Effector CD4-positive, alpha-beta T cell (primary cell): ENCODE results near the gene ZNRF1.
"Not testable (repeated sequence)": the region's sequence is repeated elsewhere in the genome, so short reads cannot be mapped to it uniquely, and the experiment has no call there.

Experiments
- DNase-seq: peaks from one replicate; pipeline ENCODE4 v3.0.0-alpha.2; 2020

ZNRF1 gene

DNA sequence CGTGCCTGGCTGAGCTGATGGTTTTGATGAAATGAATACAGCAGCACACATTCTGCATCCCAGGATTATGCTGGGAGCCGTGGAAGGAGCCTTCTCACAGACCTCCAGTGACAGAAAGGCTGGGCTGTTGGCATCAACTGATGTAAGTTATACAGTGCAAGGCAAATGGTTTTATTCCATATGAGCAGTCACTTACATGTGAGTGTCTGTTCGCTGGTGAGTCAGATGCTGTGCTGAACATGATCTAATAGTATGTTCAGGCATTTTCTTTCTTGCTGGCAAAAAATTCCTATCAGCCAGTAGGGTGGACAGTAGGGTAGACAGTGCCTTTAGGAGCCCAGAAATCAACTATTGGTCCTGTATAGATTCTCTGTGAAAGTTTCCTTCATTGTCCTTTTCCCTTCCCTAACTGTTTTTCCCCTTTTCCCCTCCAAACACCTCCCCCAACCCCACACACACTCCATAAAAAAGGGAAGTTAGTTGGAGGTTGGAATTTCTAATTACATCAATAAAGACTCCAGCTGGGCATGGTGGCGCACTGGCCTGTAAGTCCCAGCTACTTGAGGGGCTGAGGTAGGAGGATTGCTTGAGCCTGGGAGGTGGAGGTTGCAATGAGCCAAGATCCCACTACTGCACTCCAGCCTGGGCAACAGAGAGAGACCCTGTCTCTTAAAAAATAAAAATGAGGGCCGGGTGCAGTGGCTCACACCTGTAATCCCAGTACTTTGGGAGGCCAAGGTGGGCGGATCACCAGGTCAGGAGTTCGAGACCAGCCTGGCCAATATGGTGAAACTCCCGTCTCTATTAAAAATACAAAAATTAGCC is 81.6 kb downstream of the ZNRF1 start:
- no peak for DNase-seq

DNA sequence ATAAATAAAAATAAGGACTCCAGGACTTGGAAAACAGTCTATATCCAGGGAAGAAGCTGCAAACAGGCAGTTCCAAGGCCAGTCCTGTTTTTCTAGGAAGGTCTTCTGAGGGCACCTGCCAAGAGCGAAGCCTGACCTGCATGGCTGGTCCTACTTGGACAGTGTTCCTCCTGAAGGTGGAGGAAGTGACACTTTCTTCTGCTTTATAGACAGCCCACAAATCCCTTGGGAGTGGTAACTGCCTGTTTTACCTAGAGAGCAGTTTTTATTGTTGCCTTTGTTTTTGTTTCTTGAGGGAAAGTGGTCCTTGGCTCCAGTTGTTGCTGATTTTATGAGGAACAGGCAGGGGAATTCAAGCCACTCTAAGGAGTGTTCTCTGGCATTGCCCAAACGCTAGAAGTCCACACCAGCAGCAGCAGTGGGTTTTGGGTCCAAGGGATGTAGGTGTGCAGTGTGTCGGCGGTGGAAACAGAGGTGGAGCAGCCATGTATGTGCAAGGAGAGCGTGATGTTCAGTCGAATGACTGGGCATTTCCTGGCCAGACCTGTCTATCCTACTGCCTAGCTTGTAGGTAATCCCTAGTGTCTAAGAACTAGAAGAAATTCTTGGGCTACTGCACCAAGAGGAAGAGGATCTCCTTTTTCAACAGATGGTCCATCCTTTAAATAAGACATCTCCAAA is 82.5 kb downstream of the ZNRF1 start:
- DNase-seq: no peak

DNA sequence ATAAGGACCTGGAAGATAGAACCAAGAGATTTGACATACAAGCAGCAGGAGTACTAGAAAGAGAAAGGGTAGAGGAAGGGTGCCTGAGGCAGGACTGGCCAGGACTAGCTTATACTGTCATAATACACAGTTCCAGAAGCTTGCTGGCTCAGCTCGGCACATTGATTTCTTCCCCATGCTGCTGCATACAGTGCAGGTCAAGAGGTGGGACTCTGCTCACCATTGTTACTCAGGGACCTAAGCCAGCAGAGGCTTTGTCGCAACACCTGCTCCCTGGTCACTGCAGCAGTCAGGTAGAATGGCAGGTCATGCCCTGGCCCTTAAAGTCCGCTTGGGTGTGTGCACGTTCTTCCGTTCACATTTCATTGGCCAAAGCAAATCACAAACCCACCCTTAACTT is 85.0 kb downstream of the ZNRF1 start:
- DNase-seq: no peak

DNA sequence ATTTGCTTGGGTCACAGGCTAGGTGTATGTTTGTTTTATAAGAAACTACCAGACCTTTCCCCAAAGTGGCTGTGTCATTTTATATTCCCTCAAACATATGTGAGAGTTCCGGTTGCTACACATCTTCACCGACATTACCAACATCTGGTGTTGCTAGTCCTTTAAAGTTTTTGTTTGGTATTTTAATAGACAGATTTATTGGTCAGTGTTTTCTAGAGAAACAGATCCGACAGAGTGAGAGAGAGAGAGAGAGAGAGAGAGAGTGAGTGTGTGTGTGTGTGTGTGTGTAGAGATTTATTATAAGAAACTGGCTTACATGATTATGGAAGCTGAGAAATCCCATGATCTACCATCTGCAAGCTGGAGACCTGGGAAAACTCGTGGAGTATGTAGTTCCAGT is 86.7 kb downstream of the ZNRF1 start:
- no peak for DNase-seq

DNA sequence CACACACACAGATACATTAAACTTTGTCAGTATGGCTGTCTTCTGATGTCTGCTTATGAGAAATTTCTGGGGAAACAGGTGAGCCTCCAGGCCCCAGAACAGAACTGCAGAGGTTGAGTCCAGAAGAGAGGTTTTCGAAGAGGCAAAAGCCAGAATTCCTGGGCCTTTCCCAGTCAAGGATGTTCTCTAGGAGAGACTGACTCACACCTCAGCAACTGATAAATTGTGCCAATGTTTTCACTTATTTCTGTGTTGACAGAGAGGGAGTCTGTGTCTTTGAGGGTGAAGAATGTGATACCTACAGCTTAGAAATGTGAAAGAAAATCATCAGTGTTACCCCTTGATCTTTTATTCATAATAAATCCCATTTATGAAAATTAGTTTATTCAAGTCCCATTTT is 87.5 kb downstream of the ZNRF1 start:
- no peak for DNase-seq

DNA sequence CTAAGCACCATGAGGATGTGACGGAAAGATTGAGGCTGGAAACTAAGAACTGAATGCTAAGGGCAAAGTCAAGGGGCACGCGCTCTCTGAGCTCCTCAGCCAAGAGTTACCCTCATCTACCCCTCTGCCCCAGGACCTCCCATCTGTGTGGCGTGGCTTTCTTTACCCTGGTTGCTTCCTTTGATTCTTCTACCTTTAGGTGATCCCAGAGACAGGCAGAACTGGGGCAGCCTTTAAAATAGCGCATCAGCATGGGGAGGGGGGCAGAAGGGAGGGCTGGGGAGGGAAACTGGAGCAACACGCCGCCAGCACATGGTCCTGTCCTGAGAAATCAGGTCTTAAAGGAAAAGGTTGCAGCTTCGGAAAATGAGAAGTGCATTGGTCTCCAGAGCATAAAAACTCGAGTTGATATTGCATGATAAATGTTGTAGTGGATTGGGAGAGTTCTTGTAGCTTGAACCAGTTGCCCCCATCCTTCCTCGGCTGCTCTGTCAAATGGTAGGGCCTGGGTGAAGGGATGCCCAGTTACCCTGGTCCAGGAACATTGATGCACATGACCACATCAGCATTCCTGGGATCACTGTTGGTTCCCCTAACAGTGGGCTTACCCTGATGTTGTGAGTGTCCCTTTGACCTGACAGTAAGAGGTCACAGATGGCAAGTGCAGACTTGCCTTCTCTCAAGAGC is 88.0 kb downstream of the ZNRF1 start:
- DNase-seq: no peak

DNA sequence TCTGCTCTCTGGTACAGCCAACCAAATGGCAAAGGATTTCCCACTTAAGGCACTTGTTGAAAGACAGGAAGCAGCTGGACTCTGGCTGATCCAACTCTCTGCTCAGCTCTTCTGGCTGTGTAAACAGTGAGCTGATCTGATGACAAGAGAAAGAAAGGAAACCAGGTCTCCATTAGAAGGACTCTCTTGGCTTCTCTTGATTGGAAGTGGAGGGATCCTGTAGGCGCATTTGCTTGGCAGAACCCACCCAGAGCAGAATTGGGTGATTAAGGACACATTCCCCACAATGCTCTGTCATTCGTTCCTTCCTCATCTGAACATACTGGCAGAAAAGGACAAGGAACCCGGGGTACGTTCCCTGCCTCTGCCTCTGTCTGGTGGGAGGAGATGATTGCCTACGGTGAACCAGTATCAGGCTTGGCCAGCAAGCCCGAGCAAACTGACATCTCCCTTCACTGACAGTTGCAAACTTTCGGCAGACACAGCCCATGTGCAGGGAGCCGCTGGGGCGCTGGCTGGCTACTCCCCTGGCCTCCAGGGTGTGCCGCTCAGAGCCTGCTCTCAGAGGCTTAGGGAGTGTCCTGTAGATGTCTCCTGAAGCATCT is 88.7 kb downstream of the ZNRF1 start:
- DNase-seq: no peak

DNA sequence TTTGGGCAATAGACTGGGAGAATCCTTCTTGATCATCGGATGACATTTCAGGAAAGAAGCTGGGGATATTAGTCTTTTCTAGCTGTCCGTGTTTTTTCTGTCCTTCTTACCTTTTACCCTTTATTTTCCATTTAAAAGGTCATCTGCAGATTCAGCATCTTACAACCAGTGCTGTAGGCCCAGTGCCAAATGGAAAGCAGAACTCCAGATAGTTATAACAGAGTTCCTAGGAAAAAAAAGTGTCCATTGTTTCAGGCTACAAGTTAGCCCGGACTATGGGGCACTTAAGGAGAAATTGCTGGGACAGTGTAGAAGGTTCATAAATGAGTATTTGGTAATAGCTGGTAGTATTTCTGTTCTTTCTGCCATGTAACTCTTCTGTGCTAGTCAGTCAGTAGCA is 89.4 kb downstream of the ZNRF1 start:
- DNase-seq: no peak

DNA sequence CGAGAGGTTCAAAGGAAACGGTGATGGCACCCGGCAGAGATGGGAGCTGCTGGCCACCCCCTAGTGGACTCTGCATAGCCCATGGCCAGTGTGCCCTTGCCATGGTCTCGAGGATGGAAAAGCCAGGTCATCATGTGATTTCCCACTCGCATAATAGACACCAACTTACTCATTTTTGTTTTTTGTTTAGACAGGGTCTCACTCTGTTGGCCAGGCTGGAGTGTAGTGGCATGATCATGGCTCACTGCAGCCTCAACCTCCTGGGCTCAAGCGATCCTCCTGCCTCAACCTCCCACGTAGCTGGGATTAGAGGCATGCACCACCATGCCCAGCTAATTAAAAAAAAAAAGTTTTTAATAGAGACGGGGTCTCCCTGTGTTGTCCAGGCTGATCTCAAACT is 90.1 kb downstream of the ZNRF1 start:
- no peak for DNase-seq

DNA sequence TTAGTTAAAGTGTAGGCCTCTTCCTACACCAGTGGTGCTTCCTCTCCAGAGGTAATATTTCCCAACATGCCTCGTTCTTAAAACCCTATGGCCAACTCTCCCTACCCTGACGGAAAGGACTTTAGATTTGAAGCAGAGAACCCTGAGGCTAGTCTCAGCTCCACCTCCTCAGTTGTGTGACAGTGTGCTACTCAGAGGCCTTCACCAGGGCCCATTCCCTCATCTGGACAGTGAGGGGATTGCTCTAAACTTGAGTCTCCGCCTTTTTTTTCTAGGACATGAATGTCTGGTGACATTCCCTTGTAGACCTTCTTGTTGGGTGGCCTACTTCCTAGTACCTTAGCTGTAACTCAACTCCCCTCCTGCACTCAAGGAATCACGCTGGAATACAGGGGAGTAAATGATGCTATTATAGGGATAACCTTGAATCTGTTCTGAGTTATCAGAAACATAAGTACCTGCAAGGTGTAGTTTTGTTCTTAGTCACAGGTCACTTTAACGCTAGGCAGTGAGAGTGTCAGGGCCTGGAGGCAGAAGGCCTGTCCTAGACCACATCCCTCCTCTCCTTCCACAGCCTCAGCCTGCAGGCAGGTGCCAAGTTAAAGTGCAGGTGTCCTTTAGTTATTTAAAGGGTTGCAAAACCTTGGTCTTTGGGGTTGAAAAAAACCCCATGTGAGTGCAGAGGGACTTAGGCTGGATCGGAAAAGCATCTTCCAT is 90.8 kb downstream of the ZNRF1 start:
- no peak for DNase-seq

DNA sequence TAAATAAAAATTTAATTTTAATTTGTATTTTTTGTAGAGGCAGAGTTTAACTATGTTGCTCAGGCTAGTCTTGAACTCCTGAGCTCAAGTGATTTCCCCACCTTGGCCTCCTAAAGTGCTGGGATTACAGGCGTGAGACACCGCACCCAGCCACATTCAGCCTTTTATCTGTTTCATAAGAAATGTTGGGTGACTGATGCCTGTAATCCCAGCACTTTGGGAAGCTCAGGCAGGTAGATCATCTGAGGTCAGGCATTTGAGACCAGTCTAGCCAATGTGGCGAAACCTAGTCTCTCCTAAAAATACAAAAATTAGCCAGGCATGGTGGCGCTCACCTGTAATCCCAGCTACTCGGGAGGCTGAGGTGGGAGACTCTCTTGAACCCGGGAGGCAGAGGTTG is 92.1 kb downstream of the ZNRF1 start:
- not testable (repeated sequence) for DNase-seq

DNA sequence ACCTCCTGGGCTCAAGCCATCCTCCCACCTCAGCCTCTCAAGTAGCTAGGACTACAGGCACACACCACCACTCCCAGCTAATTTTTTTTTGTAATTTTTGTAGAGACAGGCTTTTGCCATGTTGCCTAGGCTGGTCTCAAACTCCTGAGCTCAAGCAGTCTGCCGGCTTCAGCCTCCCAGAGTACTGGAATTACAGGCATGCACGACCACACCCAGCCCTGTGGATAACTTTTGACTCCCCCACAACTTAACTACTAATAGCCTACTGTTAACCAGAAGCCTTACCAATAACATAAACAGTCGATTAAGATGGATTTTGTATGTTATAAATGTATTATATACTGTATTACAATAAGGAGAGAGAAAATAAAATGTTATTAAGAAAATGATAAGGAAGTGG is 92.8 kb downstream of the ZNRF1 start:
- DNase-seq: not testable (repeated sequence)

DNA sequence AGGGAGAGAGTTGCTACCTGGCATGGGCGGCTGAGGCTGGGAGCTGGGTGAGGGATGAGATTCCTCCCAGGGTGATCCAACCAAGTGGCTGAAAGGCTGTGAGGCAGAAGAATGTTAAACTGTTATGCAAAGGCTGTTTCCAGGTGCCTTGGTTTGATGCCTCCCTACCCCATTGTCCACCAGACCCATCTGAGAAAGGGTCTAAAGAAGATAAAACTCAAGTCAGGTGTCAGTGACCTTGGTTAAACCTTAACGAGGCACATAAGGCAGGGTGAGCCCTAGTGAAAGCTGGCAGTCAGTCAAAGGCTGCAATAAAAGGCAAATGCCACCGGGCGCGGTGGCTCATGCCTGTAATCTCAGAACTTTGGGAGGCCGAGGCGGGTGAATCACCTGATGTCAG is 94.0 kb downstream of the ZNRF1 start:
- DNase-seq: no peak

DNA sequence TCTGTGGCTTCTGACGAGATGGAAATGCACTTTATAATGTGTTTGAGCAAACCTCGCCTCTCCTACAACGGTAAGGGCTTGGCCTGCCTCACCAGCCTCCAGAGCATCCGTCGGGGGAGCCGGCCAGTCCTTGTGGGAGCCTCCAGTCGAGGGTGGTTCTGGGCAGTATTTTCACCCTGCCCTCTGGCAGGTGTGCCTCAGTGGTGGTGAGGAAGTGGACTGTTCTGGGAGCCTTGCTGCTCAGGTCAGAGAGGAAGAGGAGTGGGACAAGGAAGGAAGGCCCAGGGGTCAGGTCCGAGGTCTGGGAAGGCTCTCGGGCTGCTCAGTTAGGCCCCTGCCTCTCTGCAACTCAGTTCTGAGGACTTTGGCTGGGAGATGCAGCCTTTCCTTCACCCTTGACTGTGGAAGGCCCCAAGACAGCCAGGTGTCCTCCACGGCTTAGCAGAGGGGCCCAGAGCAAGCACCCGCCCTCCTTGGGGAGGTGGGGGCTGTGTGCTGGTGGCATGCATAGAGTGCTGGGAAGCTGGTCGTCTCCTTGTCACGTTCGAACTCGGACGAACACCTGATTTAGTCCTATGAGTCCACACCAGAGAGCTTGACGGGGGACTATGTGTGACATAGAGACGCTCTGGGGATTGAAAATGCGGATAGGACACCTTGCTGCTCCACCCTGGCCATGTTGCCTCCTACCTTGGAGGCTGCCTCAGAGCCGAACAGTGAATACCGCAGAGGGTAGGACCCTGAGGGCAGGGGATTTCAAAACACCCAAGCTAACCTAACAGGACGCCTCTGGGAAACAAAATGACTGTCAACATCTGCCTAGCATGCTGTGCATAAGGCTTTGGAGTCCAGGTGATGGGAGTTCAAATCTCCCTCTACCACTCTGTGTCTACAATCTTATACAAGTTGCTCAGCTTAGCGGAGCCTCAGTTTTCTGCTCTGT is 95.0 kb downstream of the ZNRF1 start:
- DNase-seq: no peak

DNA sequence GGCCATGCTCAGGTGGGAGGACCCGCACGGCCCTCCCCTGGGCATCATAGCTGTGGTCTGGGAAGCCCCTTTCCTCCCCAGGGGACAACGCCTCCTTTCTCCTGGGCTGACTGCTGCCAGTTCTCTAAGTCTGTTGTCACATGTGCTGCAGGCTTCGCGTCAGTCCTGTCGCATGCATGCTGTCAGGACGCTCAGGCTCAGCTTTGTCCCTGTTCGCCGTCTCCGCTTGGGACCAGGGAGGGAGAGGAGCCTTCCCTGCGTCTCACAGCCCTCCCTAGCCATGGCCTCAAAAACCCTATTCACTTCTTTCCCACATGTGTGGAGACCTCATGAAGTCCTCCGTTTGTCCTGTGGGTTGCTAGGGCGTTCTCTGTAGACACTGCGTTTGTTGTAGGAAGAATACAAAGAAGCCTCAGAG is 96.4 kb downstream of the ZNRF1 start:
- no peak for DNase-seq

DNA sequence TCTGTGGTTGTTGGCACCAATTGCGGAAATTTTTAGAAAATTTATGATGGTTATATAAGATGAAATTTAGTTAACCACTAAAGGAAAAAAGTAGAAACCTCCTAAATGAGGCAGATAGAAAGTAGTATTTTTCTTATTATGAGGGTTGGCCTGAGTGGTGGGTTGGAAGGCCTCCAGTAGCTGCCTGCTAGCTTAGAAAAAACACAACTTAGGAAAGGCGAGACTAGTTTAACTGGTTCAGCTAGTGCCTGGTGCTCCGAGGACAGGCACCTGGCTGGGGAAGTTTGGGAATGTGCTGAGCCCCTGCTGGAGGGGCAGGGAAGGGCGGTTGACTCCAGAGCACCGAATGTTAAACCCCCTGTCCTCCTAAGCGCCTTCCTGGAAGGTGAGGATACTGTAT is 97.8 kb downstream of the ZNRF1 start:
- DNase-seq: no peak

DNA sequence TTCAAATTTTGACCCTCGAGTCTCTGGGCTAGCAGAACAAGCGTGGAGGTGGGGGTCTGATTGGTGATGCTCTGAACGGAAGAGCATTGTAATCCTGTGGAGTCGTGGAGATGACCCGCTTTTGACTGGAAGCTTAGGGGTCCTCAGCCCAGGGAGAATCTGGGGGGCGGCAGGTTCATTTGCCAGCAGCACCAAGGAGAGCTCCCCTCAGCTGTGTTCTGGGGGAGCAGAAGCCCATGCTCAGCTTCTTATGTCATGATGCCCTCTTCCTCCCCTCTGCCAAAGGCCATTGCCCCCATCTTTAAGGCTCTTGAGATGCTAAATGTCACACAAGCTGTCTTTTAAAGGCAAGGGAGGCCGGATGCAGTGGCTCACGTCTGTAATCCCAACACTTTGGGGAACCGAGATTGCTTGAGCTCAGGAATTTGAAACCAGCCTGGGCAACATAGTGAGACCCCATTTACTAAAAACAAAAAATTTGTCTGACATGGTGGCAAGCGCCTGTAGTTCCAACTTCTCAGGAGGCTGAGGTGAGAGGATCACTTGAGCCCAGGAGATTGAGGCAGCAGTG is 98.5 kb downstream of the ZNRF1 start:
- DNase-seq: no peak

DNA sequence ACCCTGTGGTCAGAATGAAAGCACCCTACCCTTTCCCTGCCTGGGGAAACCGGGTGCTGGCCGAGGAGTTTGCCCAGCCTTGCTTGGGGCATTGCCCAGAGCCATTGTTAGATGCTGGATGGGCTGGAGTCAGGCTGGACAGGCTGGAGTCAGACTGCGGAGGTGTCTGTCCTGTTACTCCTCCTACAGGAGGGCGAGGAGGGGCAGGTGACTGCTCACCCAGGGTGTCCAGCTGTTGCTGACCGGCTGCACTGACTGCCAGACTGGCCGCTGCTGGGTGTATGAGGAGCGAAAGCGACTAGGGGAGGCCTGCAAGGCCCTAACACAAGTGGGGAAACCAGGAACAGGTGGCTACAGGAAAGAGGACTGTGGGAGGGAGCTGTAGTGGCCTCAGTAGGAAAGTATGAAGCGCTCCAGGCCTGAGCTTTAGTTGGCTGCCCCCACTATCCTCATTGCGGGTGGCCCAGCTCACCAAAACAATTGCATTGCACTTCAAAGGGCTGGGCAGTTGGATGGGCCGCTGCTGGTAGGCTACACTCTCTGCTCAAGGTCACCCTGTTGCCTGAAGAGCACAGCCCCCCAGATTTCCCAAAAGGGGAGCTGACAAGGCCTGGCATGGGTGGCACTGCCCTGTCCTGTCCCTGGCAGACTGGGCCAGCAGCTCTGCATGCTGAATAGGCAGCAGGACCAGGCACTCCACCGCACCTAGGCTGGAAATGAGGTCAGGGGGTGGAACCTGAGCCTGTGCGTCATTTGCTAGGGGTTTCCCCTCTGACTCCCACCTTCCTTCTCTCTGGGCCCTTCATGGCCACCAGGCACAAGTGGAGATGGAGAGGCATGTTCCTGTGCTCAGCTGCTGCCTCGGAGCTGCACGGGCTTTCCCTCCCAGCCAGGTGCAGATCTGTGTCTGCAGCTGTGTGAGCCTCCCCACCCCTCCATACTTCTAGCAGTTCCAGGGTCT is 99.4 kb downstream of the ZNRF1 start:
- DNase-seq: peak; percentile 53

DNA sequence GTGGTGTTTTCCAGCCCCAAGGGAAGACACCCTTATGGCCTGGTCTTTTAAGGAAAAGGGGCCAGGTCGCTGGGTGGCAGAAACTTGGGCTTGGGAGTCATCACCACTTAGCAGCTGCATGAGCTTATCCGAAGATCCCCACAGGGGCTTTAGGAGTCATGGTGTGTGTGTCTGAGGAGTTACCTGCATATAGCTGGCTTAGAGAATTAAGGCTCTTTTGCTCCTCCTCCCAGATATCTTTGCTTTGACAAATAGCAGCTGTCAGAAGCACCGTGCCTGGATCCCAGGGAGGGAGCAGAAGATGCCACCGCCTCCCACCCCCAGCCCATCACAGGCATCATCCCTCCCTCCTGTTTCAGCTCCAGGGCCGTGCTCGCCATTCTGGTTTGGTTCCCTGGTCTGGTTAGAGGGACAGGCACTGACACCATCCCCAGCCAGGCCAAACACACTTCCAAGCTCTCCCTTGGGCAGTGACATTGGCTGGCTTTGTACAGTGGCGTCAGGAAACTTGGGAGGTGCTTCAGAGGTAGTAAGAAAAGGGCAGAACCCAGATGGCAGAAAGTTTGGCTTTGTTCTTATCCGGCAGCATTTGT is 100.3 kb downstream of the ZNRF1 start:
- no peak for DNase-seq
